ENCODE data around the gene GALC.
"Not testable (repeated sequence)": the region's sequence is repeated elsewhere in the genome, so short reads cannot be mapped to it uniquely, and the experiment has no call there.

GALC gene

GRCh38 chr14:87992718-87993628 is at the start of gene GALC:
Gene GALC (minus strand): TSS chr14:87993182. CDS start chr14:87993164, 18 bp downstream.
- in situ Hi-C loops (cut with MboI; ENCODE audit: low sequenced_read_pairs) = no loop called here
- H3K4me3 ChIP-seq = no peak within 1 kb of the TSS
- DNase-seq (ENCODE audit: low spot score in 2 of 2) = no peak
- H3K27me3 ChIP-seq (ENCODE audit: low read depth) = peaks cover 2% of the 10 kb centered on the region; the same call in 1 of the 2 replicates
- H3K9me3 ChIP-seq = no peaks in the 10 kb centered on the region
- no peaks in the 10 kb centered on the region for H3K4me1 ChIP-seq
- no peaks in the 10 kb centered on the region for H3K36me3 ChIP-seq (replicated peaks)

GRCh38 chr14:88040146-88040545 is 47.2 kb upstream of the GALC start:
- Histone ChIP-seq H3K36me3 (replicated peaks) (no peaks in the 10 kb centered on the region), H3K4me1 (no peaks in the 10 kb centered on the region), H3K27me3 (ENCODE audit: low read depth) (no peaks in the 10 kb centered on the region), H3K9me3 (no peaks in the 10 kb centered on the region), H3K4me3 (no peak overlapping the region)
- no peak for DNase-seq (ENCODE audit: low spot score in 2 of 2)
- in situ Hi-C loops (cut with MboI; ENCODE audit: low sequenced_read_pairs) = no loop called here

GRCh38 chr14:88039197-88039596 is 46.2 kb upstream of the GALC start:
- Histone ChIP-seq H3K36me3 (replicated peaks) (no peaks in the 10 kb centered on the region), H3K4me1 (no peaks in the 10 kb centered on the region), H3K27me3 (ENCODE audit: low read depth) (no peaks in the 10 kb centered on the region), H3K4me3 (no peak overlapping the region), H3K9me3 (no peaks in the 10 kb centered on the region)
- in situ Hi-C loops (cut with MboI; ENCODE audit: low sequenced_read_pairs) = no loop called here
- DNase-seq (ENCODE audit: low spot score in 2 of 2) = no peak

- Histone ChIP-seq H3K27me3 (ENCODE audit: low read depth) (no peaks in the 10 kb centered on the region), H3K36me3 (replicated peaks) (no peaks in the 10 kb centered on the region), H3K9me3 (no peaks in the 10 kb centered on the region), H3K4me3 (no peak overlapping the region), H3K4me1 (no peaks in the 10 kb centered on the region)
- in situ Hi-C loops (cut with MboI; ENCODE audit: low sequenced_read_pairs) = no loop called here
- DNase-seq (ENCODE audit: low spot score in 2 of 2) = no peak
Observed at GRCh38 chr14:88037325-88037724, 44.3 kb upstream of the GALC start.

- no peaks in the 10 kb centered on the region for H3K4me1 ChIP-seq
Observed at GRCh38 chr14:88036422-88036821, 43.4 kb upstream of the GALC start.

GRCh38 chr14:88034076-88034475 is 41.1 kb upstream of the GALC start:
- Histone ChIP-seq H3K9me3 (no peaks in the 10 kb centered on the region), H3K4me1 (no peaks in the 10 kb centered on the region), H3K27me3 (ENCODE audit: low read depth) (no peaks in the 10 kb centered on the region), H3K4me3 (no peak overlapping the region), H3K36me3 (replicated peaks) (no peaks in the 10 kb centered on the region)
- in situ Hi-C loops (cut with MboI; ENCODE audit: low sequenced_read_pairs) = no loop called here
- DNase-seq (ENCODE audit: low spot score in 2 of 2) = no peak

More at GRCh38 chr14:88036422-88036821, 43.4 kb upstream of the GALC start:
- Histone ChIP-seq H3K9me3 (no peaks in the 10 kb centered on the region), H3K27me3 (ENCODE audit: low read depth) (no peaks in the 10 kb centered on the region), H3K36me3 (replicated peaks) (no peaks in the 10 kb centered on the region), H3K4me3 (no peak overlapping the region)
- no peak for DNase-seq (ENCODE audit: low spot score in 2 of 2)
- in situ Hi-C loops (cut with MboI; ENCODE audit: low sequenced_read_pairs) = no loop called here

- no peak for DNase-seq (ENCODE audit: low spot score in 2 of 2)
- Histone ChIP-seq H3K4me1 (no peaks in the 10 kb centered on the region), H3K27me3 (ENCODE audit: low read depth) (no peaks in the 10 kb centered on the region), H3K4me3 (no peak overlapping the region), H3K9me3 (no peaks in the 10 kb centered on the region), H3K36me3 (replicated peaks) (no peaks in the 10 kb centered on the region)
- in situ Hi-C loops (cut with MboI; ENCODE audit: low sequenced_read_pairs) = no loop called here
Observed at GRCh38 chr14:88032373-88032772, 39.4 kb upstream of the GALC start.

- Histone ChIP-seq H3K27me3 (ENCODE audit: low read depth) (no peaks in the 10 kb centered on the region), H3K9me3 (no peaks in the 10 kb centered on the region), H3K36me3 (replicated peaks) (no peaks in the 10 kb centered on the region), H3K4me1 (no peaks in the 10 kb centered on the region), H3K4me3 (no peak overlapping the region)
- DNase-seq (ENCODE audit: low spot score in 2 of 2) = no peak
- in situ Hi-C loops (cut with MboI; ENCODE audit: low sequenced_read_pairs) = no loop called here
Observed at GRCh38 chr14:88030892-88031291, 37.9 kb upstream of the GALC start.

- no peak for DNase-seq (ENCODE audit: low spot score in 2 of 2)
- Histone ChIP-seq H3K9me3 (no peaks in the 10 kb centered on the region), H3K27me3 (ENCODE audit: low read depth) (no peaks in the 10 kb centered on the region), H3K36me3 (replicated peaks) (no peaks in the 10 kb centered on the region), H3K4me1 (no peaks in the 10 kb centered on the region), H3K4me3 (no peak overlapping the region)
- in situ Hi-C loops (cut with MboI; ENCODE audit: low sequenced_read_pairs) = no loop called here
Observed at GRCh38 chr14:88030079-88030478, 37.1 kb upstream of the GALC start.

- in situ Hi-C loops (cut with MboI; ENCODE audit: low sequenced_read_pairs) = no loop called here
- no peaks in the 10 kb centered on the region for H3K4me1 ChIP-seq
Observed at GRCh38 chr14:88029500-88029899, 36.5 kb upstream of the GALC start.

GRCh38 chr14:88026890-88027289 is 33.9 kb upstream of the GALC start:
- Histone ChIP-seq H3K27me3 (ENCODE audit: low read depth) (no peaks in the 10 kb centered on the region), H3K4me1 (no peaks in the 10 kb centered on the region), H3K36me3 (replicated peaks) (no peaks in the 10 kb centered on the region), H3K4me3 (no peak overlapping the region), H3K9me3 (no peaks in the 10 kb centered on the region)
- in situ Hi-C loops (cut with MboI; ENCODE audit: low sequenced_read_pairs) = no loop called here
- no peak for DNase-seq (ENCODE audit: low spot score in 2 of 2)

More at GRCh38 chr14:88029500-88029899, 36.5 kb upstream of the GALC start:
- no peaks in the 10 kb centered on the region for H3K36me3 ChIP-seq (replicated peaks)
- DNase-seq (ENCODE audit: low spot score in 2 of 2) = no peak
- H3K27me3 ChIP-seq (ENCODE audit: low read depth) = no peaks in the 10 kb centered on the region
- H3K9me3 ChIP-seq = no peaks in the 10 kb centered on the region
- no peak overlapping the region for H3K4me3 ChIP-seq

- H3K4me3 ChIP-seq = no peak overlapping the region
- in situ Hi-C loops (cut with MboI; ENCODE audit: low sequenced_read_pairs) = no loop called here
- H3K4me1 ChIP-seq = no peaks in the 10 kb centered on the region
- H3K36me3 ChIP-seq (replicated peaks) = no peaks in the 10 kb centered on the region
- no peaks in the 10 kb centered on the region for H3K27me3 ChIP-seq (ENCODE audit: low read depth)
- no peaks in the 10 kb centered on the region for H3K9me3 ChIP-seq
- no peak for DNase-seq (ENCODE audit: low spot score in 2 of 2)
Observed at GRCh38 chr14:88025313-88025712, 32.3 kb upstream of the GALC start.

- in situ Hi-C loops (cut with MboI; ENCODE audit: low sequenced_read_pairs); H3K36me3 ChIP-seq (replicated peaks); H3K9me3 ChIP-seq; H3K4me3 ChIP-seq; DNase-seq (ENCODE audit: low spot score in 2 of 2); H3K27me3 ChIP-seq (ENCODE audit: low read depth); H3K4me1 ChIP-seq: not testable (repeated sequence)
Observed at GRCh38 chr14:88024252-88025086, 31.5 kb upstream of the GALC start.

- no peaks in the 10 kb centered on the region for H3K27me3 ChIP-seq (ENCODE audit: low read depth)
- H3K36me3 ChIP-seq (replicated peaks) = no peaks in the 10 kb centered on the region
- no peaks in the 10 kb centered on the region for H3K4me1 ChIP-seq
- in situ Hi-C loops (cut with MboI; ENCODE audit: low sequenced_read_pairs) = no loop called here
- H3K9me3 ChIP-seq = no peaks in the 10 kb centered on the region
- no peak for DNase-seq (ENCODE audit: low spot score in 2 of 2)
- H3K4me3 ChIP-seq = no peak overlapping the region
Observed at GRCh38 chr14:88023658-88024187, 30.7 kb upstream of the GALC start.
